Gastrocnemius medialis (tissue), 4 donors: ENCODE measurements around the gene ARL5C. TPM values are rescaled to one million over a fixed set of nuclear protein-coding genes. Genes with fewer than 3 reads are reported as not detected.

ENCODE experiments used
- ATAC-seq, 2 donors: fragments of 150-250 bp; one replicate each; pipeline ENCODE4 v1.9.1; 2016
- DNase-seq, 2 donors: peaks; one replicate each; pipeline ENCODE4 v3.0.0-alpha.2; 2019
- H3K27ac ChIP-seq, 4 donors: fragments of 200-600 bp; sonication (generic); 1 replicate in 1 of 4; 2 replicates in 3 of 4; pipeline ENCODE4 v1.5.1; 2016 to 2018; ENCODE audit warnings: mild to moderate bottlenecking in 2 of 4, moderate library complexity in 1 of 4
- H3K27me3 ChIP-seq, 3 donors: fragments of 200-600 bp; sonication (generic) in 2 of 3; 1 replicate in 1 of 3; 2 replicates in 2 of 3; pipeline versions ENCODE4 v1.5.1 to v1.6.0; 2016 to 2019; ENCODE audit warnings: mild to moderate bottlenecking in 1 of 3, moderate library complexity in 1 of 3
- H3K36me3 ChIP-seq, 2 donors: fragments of 200-600 bp; sonication (generic) in 1 of 2; one replicate each; pipeline ENCODE4 v1.5.1; 2017 to 2018
- H3K4me1 ChIP-seq, 2 donors: fragments of 200-600 bp; sonication (generic) in 1 of 2; one replicate each; pipeline ENCODE4 v1.5.1; 2016 to 2017; ENCODE audit warnings: mild to moderate bottlenecking in 2 of 2
- H3K4me3 ChIP-seq, 4 donors: fragments of 200-600 bp; sonication (generic) in 3 of 4; 1 replicate in 1 of 4; 2 replicates in 3 of 4; pipeline ENCODE4 v1.5.1; 2016 to 2019; ENCODE audit warnings: mild to moderate bottlenecking in 2 of 4
- H3K9me3 ChIP-seq, 3 donors: fragments of 200-600 bp; sonication (generic) in 2 of 3; 1 replicate in 1 of 3; 2 replicates in 2 of 3; pipeline ENCODE4 v1.5.1; 2016 to 2019
- POLR2A ChIP-seq, 2 donors: fragments of 450-650 bp; IDR thresholded peaks; one replicate each; pipeline ENCODE4 v1.6.1; 2017; ENCODE audit warnings: antibody characterized with exemption in 2 of 2, mild to moderate bottlenecking in 2 of 2, moderate library complexity in 2 of 2
- in situ Hi-C, 4 donors: fragments of 200-750 bp; cut with MboI; loops; one replicate each; pipeline versions ENCODE4 v1.15.0 to v1.8.0; 2017; ENCODE audit warnings: low sequenced_read_pairs in 4 of 4
- intact Hi-C: fragments of 100-400 bp; cut with DNase I; formaldehyde crosslinking; loops from one replicate; pipeline ENCODE4 v1.15.1; 2023; ENCODE audit warnings: low total_unique reads
- total RNA-seq, 4 donors: library from RNA; depleted of rRNA; stranded (reverse); fragments of >200 nt; gene quantifications; one replicate each; pipeline versions ENCODE4 v1.1.0 to v1.2.3, GENCODE V29; 2016
- TF ChIP-seq, protein P1 (sequence below), 5 experiments: fragments of 450-650 bp in 3 of 5; fragments of 200-600 bp in 2 of 5; sonication (generic) in 2 of 5; IDR thresholded peaks in 4 of 5; conservative IDR thresholded peaks in 1 of 5; 1 replicate in 4 of 5; 2 replicates in 1 of 5; pipeline ENCODE4 v1.5.1; 2016 to 2019; ENCODE audit warnings: antibody characterized with exemption in 5 of 5, mild to moderate bottlenecking in 3 of 5, moderate library complexity in 3 of 5

Gene ARL5C
- total RNA-seq, 4 donors from 2014 or later, result 0.20 to 0.22 TPM; not detected in 2

- Histone ChIP-seq H3K27me3 (no peaks in the 10 kb centered on the region), H3K9me3 (no peaks in the 10 kb centered on the region), H3K4me1 (peaks cover 58 to 68% of the 10 kb centered on the region in 2 donors), H3K27ac (peak overlapping the region; percentile 87 to 99 (median 94)), H3K36me3 (no peaks in the 10 kb centered on the region), H3K4me3 (peak overlapping the region; percentile 33 to 95 (median 64))
- peak in 1 of 2 donors; percentile 2 for ATAC-seq
- intact Hi-C loops (loop anchor here (10.0 kb wide), 2 partner anchors 469 to 1149 kb away; partner anchors contain the start of genes PNMT and TCAP), in situ Hi-C loops (no loop called here)
- TF ChIP-seq, protein P1, sequence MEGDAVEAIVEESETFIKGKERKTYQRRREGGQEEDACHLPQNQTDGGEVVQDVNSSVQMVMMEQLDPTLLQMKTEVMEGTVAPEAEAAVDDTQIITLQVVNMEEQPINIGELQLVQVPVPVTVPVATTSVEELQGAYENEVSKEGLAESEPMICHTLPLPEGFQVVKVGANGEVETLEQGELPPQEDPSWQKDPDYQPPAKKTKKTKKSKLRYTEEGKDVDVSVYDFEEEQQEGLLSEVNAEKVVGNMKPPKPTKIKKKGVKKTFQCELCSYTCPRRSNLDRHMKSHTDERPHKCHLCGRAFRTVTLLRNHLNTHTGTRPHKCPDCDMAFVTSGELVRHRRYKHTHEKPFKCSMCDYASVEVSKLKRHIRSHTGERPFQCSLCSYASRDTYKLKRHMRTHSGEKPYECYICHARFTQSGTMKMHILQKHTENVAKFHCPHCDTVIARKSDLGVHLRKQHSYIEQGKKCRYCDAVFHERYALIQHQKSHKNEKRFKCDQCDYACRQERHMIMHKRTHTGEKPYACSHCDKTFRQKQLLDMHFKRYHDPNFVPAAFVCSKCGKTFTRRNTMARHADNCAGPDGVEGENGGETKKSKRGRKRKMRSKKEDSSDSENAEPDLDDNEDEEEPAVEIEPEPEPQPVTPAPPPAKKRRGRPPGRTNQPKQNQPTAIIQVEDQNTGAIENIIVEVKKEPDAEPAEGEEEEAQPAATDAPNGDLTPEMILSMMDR (IDR thresholded peaks at IDR 0.05 in 4 of 5, conservative IDR thresholded peaks at IDR 0.05 in 1 of 5), result no peak
- TF ChIP-seq POLR2A (IDR thresholded peaks at IDR 0.05), result no peak
- DNase-seq, result peak in 1 of 2 donors; percentile 80
Measured at GRCh38 chr17:39195568-39196160, 29.7 kb upstream of the ARL5C start.

- no peak for DNase-seq
- H3K27me3 ChIP-seq, result no peaks in the 10 kb centered on the region
- H3K9me3 ChIP-seq, result no peaks in the 10 kb centered on the region
- peak overlapping the region; percentile 87 to 99 (median 94) for H3K27ac ChIP-seq
- in situ Hi-C loops (no loop called here), intact Hi-C loops (loop anchor here (10.0 kb wide), 2 partner anchors 470 to 1150 kb away; partner anchors contain the start of genes PNMT and TCAP)
- ATAC-seq, result no peak
- peaks cover 0 to 4% of the 10 kb centered on the region in 2 donors for H3K36me3 ChIP-seq
- H3K4me1 ChIP-seq, result peaks cover 63 to 74% of the 10 kb centered on the region in 2 donors
- TF ChIP-seq POLR2A (IDR thresholded peaks at IDR 0.05), result no peak
- TF ChIP-seq, protein P1 (IDR thresholded peaks at IDR 0.05 in 4 of 5, conservative IDR thresholded peaks at IDR 0.05 in 1 of 5), result no peak
- peak overlapping the region; percentile 33 to 95 (median 64) for H3K4me3 ChIP-seq
Measured at GRCh38 chr17:39194985-39195524, 29.1 kb upstream of the ARL5C start.

DNA sequence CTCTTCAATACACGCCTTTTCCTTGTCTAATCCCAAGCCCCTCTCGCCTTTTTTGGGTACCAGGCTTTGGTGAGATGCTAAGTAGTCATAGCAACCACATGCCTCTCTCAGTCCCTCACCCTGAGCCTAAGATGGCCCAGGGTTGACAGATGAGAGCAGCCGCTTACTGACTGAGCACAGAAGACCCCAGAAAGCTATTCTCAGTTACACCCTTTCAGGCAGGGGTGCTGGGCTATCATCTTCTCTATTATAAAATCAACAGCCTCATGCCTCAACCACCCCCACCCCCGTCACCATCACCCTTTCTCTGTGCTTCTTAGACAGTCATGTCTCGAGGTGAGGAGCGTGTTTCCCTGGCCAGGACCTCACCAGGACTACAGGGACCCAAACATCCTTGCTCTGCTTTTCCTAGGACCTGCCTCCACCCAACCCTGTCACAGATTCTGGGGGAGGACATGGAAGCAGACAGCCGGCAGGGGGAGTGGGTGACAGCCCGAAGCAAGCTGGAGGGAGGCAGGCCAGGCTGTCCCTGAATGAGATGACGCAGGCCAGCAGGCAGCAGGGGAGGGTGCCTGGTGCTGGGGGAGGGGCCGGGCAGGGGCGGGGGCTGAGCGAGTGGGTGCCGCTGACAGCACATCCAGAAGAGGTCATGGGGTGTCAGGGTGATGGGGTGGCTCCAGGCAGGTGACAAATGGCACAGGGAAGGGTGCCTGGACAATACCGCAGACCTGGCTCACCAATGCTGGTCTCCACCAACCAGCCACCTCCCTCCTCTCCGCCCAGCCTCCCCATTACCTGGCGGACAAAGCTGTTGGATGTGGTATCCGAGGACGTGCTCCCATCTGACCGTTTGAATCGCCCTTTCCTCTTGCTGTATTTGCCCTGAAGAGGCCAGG is 28.4 kb upstream of the ARL5C start:
- H3K27me3 ChIP-seq, result no peaks in the 10 kb centered on the region
- H3K36me3 ChIP-seq, result peaks cover 0 to 11% of the 10 kb centered on the region in 2 donors
- ATAC-seq, result peak; percentile 40 to 51
- in situ Hi-C loops, result no loop called here
- peak overlapping the region; percentile 33 to 95 (median 72) for H3K4me3 ChIP-seq
- DNase-seq, result peak; percentile 88 to 96
- peaks cover 65 to 74% of the 10 kb centered on the region in 2 donors for H3K4me1 ChIP-seq
- no peaks in the 10 kb centered on the region for H3K9me3 ChIP-seq
- intact Hi-C loops, result loop anchor here (10.0 kb wide), 2 partner anchors 470 to 1150 kb away; partner anchors contain the start of genes PNMT and TCAP
- TF ChIP-seq POLR2A (IDR thresholded peaks at IDR 0.05), result peak; percentile 54 to 66
- TF ChIP-seq, protein P1 (IDR thresholded peaks at IDR 0.05 in 4 of 5, conservative IDR thresholded peaks at IDR 0.05 in 1 of 5), result peak; percentile 43 to 78 (median 70)
- peak overlapping the region; percentile 87 to 99 (median 94) for H3K27ac ChIP-seq

DNA sequence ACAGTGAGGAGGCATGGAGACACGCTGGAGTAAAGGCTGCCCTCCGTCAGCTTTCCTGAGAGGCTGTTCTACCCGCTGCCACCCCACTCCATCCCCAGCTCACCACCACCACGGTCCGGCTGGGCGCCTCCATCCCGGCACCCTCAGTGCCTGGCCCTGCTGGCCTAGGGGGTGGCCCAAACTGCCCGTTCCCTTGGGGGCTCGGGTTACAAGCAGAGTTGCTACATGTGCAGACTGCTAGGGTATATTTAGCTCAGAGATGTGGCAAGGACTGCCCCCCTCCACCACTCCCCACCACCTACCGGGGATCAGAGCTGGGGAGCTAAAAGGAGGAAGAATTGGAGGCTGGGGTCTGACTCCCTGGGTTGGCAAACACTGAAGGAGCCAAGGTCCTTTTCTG is 27.4 kb upstream of the ARL5C start:
- no peaks in the 10 kb centered on the region for H3K27me3 ChIP-seq
- DNase-seq (peak; percentile 83 to 93), ATAC-seq (peak; percentile 47 to 55)
- no peaks in the 10 kb centered on the region for H3K9me3 ChIP-seq
- H3K27ac ChIP-seq, result peak overlapping the region; percentile 87 to 99 (median 94)
- H3K4me1 ChIP-seq, result peaks cover 60 to 70% of the 10 kb centered on the region in 2 donors
- TF ChIP-seq, protein P1 (IDR thresholded peaks at IDR 0.05 in 4 of 5, conservative IDR thresholded peaks at IDR 0.05 in 1 of 5), result no peak
- TF ChIP-seq POLR2A (IDR thresholded peaks at IDR 0.05), result peak; percentile 62 to 70
- peak overlapping the region; percentile 50 to 62 (median 55) for H3K4me3 ChIP-seq
- intact Hi-C loops, result loop anchor here (10.0 kb wide), 2 partner anchors 471 to 1151 kb away; partner anchors contain the start of genes PNMT and TCAP
- peaks cover 0 to 21% of the 10 kb centered on the region in 2 donors for H3K36me3 ChIP-seq
- in situ Hi-C loops, result no loop called here
